DND-41 (cell line): Measurements from ENCODE around the gene MAPRE3.
"Not testable (repeated sequence)": the region's sequence is repeated elsewhere in the genome, so short reads cannot be mapped to it uniquely, and the experiment has no call there.

ENCODE experiments used
- ATAC-seq: fragments of 200-7000 bp; cut with Tn5 transposase; 3 replicates; pipeline ENCODE4 v1.9.1; 2021; ENCODE audit warnings: low read depth; ENCODE audit not compliant: insufficient read depth
- DNase-seq: peaks from one replicate; pipeline ENCODE4 v3.0.0-alpha.2; 2020
- H2AFZ ChIP-seq: 2 replicates; pipeline ENCODE4 v1.6.0; 2012; ENCODE audit warnings: low read depth, low read length
- H3K27ac ChIP-seq: 2 replicates; pipeline ENCODE4 v1.5.1; 2012; ENCODE audit warnings: low read length, inconsistent platforms
- H3K27me3 ChIP-seq: fragments of 200-600 bp; sonication (generic); 2 replicates; pipeline ENCODE4 v1.6.0; 2012; ENCODE audit warnings: low read length, mild to moderate bottlenecking, inconsistent platforms; ENCODE audit not compliant: insufficient read depth, poor library complexity
- H3K36me3 ChIP-seq: 2 replicates; pipeline ENCODE4 v1.5.1; 2012; ENCODE audit warnings: low read length, inconsistent platforms; ENCODE audit not compliant: insufficient read depth
- H3K4me1 ChIP-seq: 2 replicates; pipeline ENCODE4 v1.5.1; 2012; ENCODE audit warnings: mild to moderate bottlenecking, low read length; ENCODE audit not compliant: insufficient read depth
- H3K4me2 ChIP-seq: 2 replicates; pipeline ENCODE4 v1.6.0; 2012; ENCODE audit warnings: mild to moderate bottlenecking, moderate library complexity, low read length, inconsistent platforms; ENCODE audit not compliant: insufficient read depth
- H3K4me3 ChIP-seq, 2 experiments: fragments of 200-600 bp in 1 of 2; shearing (Covaris generic) in 1 of 2; 2 replicates each; pipeline ENCODE4 v1.5.1; 2012 to 2016; ENCODE audit warnings: inconsistent platforms in 2 of 2, low read length in 2 of 2, mild to moderate bottlenecking in 2 of 2, low read depth in 1 of 2, moderate library complexity in 1 of 2
- H3K79me2 ChIP-seq: 2 replicates; pipeline ENCODE4 v1.6.0; 2012; ENCODE audit warnings: low read length, inconsistent platforms; ENCODE audit not compliant: insufficient read depth
- H3K9ac ChIP-seq: 2 replicates; pipeline ENCODE4 v1.6.0; 2012; ENCODE audit warnings: low read depth, mild to moderate bottlenecking, inconsistent platforms, low read length, moderate library complexity
- H3K9me3 ChIP-seq: 2 replicates; pipeline ENCODE4 v1.5.1; 2012; ENCODE audit warnings: low read length, moderate library complexity, mild to moderate bottlenecking, inconsistent platforms; ENCODE audit not compliant: insufficient read depth, severe bottlenecking
- H4K20me1 ChIP-seq: 2 replicates; pipeline ENCODE4 v1.6.0; 2012; ENCODE audit warnings: low read length; ENCODE audit not compliant: insufficient read depth
- EZH2 ChIP-seq: IDR thresholded peaks from 3 replicates; pipeline ENCODE4 v1.6.1; 2012; ENCODE audit warnings: borderline replicate concordance, low read depth, mild to moderate bottlenecking, moderate library complexity, low read length, inconsistent platforms; ENCODE audit not compliant: severe bottlenecking
- TF ChIP-seq, protein P1 (sequence below): IDR thresholded peaks from 2 replicates; pipeline ENCODE4 v1.5.1; 2012; ENCODE audit warnings: borderline replicate concordance, low read length, moderate library complexity, mild to moderate bottlenecking; ENCODE audit not compliant: poor library complexity, severe bottlenecking; ENCODE audit errors: extremely low read depth

The MAPRE3 gene

DNA sequence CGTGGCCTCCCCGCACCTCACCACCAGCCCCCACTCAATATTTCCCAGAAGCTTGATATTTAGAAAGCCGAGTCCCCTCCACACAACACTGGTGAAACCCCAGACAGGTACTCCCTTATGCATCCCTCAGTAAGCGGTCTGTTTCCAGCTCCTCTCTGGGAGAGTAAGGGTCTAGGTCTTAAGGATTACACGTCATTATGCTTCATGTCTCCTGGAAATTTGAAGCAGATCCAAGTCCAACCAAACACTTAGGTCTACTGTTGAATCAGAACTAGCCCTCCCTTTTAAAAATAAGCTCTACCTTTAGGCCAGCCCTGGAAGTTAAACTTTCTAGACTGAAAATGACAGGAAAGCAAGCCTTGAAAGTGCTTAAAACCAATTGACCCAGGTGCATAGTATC is 102.5 kb downstream of the MAPRE3 start:
- H3K9me3 ChIP-seq, result no peaks in the 10 kb centered on the region
- H3K4me1 ChIP-seq, result peaks cover 55% of the 10 kb centered on the region
- ATAC-seq (no peak), DNase-seq (no peak)
- no peak overlapping the region for H3K4me3 ChIP-seq
- TF ChIP-seq, protein P1, sequence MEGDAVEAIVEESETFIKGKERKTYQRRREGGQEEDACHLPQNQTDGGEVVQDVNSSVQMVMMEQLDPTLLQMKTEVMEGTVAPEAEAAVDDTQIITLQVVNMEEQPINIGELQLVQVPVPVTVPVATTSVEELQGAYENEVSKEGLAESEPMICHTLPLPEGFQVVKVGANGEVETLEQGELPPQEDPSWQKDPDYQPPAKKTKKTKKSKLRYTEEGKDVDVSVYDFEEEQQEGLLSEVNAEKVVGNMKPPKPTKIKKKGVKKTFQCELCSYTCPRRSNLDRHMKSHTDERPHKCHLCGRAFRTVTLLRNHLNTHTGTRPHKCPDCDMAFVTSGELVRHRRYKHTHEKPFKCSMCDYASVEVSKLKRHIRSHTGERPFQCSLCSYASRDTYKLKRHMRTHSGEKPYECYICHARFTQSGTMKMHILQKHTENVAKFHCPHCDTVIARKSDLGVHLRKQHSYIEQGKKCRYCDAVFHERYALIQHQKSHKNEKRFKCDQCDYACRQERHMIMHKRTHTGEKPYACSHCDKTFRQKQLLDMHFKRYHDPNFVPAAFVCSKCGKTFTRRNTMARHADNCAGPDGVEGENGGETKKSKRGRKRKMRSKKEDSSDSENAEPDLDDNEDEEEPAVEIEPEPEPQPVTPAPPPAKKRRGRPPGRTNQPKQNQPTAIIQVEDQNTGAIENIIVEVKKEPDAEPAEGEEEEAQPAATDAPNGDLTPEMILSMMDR, result no peak
- TF ChIP-seq EZH2, result no peak
- H3K79me2 ChIP-seq, result peaks cover 28% of the 10 kb centered on the region
- H3K4me2 ChIP-seq, result peak overlapping the region; percentile 95; the same call in 1 of the 2 replicates
- H4K20me1 ChIP-seq, result peaks cover 20% of the 10 kb centered on the region; the same call in 1 of the 2 replicates
- H3K9ac ChIP-seq, result no peak overlapping the region
- H2AFZ ChIP-seq, result no peak overlapping the region
- peaks cover 28% of the 10 kb centered on the region for H3K36me3 ChIP-seq
- H3K27ac ChIP-seq, result no peak overlapping the region
- H3K27me3 ChIP-seq, result no peaks in the 10 kb centered on the region

DNA sequence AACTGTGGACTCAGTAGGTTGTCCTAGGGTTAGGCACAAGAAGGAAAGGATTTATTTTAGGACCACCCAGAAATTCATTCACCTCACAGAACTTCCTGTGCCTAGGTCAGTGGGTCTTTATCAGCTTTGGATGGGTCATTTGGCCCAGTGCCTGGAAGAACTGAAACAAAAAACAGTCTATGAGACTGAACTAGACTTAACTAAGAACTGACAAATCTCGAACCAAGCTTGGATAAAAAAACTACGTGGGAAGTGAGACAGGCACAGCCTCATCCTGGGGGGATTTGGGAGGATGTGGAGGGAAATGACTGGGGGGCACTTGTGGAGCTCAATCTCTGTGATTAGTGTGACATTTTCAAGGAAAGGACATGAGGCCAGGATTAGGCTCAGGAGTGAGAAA is 103.3 kb downstream of the MAPRE3 start:
- Histone ChIP-seq H3K9ac (no peak overlapping the region), H3K9me3 (no peaks in the 10 kb centered on the region), H3K79me2 (peaks cover 26% of the 10 kb centered on the region), H3K4me3 (no peak overlapping the region), H3K27me3 (no peaks in the 10 kb centered on the region), H2AFZ (no peak overlapping the region), H3K27ac (no peak overlapping the region), H3K4me2 (no peak overlapping the region), H3K36me3 (peaks cover 19% of the 10 kb centered on the region), H4K20me1 (peaks cover 16% of the 10 kb centered on the region; the same call in 1 of the 2 replicates), H3K4me1 (peaks cover 55% of the 10 kb centered on the region)
- ATAC-seq (no peak), DNase-seq (no peak)
- TF ChIP-seq EZH2, result no peak
- TF ChIP-seq, protein P1, result no peak

DNA sequence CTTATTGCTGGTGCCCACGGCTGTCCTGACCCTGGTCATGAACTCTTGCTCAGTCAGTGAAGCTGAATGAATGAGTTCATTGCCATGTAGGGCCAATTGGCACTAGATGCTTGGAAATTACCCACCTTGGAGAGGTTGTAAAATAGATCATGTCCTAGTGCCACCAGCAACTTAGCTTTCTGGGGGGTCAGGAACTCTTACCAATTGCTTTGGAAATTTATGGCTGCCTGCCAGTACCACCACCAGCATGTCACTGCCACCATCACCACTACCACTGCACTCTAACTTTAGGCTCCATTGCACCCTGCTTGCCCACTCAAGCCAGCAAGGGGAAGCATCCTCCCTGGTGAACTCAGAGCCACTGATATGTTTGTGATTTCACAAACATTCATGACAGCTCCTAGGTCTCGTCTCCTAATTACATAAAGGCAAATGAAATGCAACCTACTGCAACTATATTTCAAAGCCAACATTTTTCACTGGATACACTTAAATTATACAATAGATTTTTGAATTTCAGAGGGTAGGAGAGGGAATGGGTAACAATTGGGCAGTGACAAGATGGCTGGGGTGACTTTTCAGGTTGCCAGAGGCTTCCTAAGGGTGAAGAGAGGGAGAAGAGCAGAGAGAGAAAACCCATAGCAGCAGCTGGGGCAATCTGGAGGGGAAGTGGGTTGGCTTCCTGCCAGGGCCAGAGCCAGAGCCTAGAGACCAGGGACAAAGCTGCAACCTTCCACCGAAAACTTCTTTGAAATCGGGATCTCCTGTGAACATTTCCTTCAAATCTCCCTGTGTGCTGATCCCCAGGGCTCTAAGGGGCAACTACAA is 104.5 kb downstream of the MAPRE3 start:
- Histone ChIP-seq H3K4me1 (peaks cover 49% of the 10 kb centered on the region), H4K20me1 (peaks cover 10% of the 10 kb centered on the region; the same call in 1 of the 2 replicates), H3K79me2 (peaks cover 15% of the 10 kb centered on the region), H3K4me2 (peak overlapping the region; percentile 20), H3K9ac (peak overlapping the region; percentile 27), H3K27me3 (no peaks in the 10 kb centered on the region), H3K9me3 (no peaks in the 10 kb centered on the region), H3K4me3 (0 out of 4 replicates have a peak overlapping the region, but pooled peaks of 1 of the 2 experiments have one; percentile 1), H3K27ac (peak overlapping the region; percentile 56), H2AFZ (peak overlapping the region; percentile 0; the same call in 1 of the 2 replicates), H3K36me3 (peaks cover 8% of the 10 kb centered on the region)
- no peak for TF ChIP-seq EZH2
- TF ChIP-seq, protein P1, result no peak
- ATAC-seq (peak; percentile 58), DNase-seq (peak; percentile 81)

DNA sequence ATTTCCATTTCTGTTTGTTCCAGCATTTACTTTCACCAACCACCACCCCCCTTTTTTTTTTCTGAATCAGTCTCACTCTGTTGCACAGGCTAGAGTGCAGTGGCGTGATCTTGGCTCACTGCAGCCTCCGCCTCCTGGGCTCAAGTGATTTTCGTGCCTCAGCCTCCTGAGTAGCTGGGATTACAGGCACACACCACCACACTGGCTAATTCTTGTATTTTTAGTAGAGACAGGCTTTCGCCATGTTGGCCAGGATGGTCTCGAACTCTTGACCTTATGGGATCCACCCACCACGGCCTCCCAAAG is 105.1 kb downstream of the MAPRE3 start:
- H4K20me1 ChIP-seq, H2AFZ ChIP-seq, H3K79me2 ChIP-seq, H3K27me3 ChIP-seq, H3K36me3 ChIP-seq, DNase-seq, H3K4me3 ChIP-seq, H3K9me3 ChIP-seq: not testable (repeated sequence)
- Histone ChIP-seq H3K4me2 (peak overlapping the region; percentile 20), H3K4me1 (peaks cover 47% of the 10 kb centered on the region), H3K9ac (peak overlapping the region; percentile 27), H3K27ac (peak overlapping the region; percentile 56)
- ATAC-seq, result peak; percentile 10
